GM06990 (cell line): ENCODE results near the gene ZNF415.

ENCODE experiments used
- DNase-seq: peaks from one replicate; pipeline ENCODE4 v3.0.0-alpha.2; 2011; ENCODE audit not compliant: insufficient read length; ENCODE audit errors: extremely low read depth
- H3K27me3 ChIP-seq: replicated peaks from 2 replicates; pipeline ENCODE4 v1.6.0; 2011; ENCODE audit warnings: low read length; ENCODE audit not compliant: control insufficient read depth, insufficient read depth
- H3K36me3 ChIP-seq: 2 replicates; pipeline ENCODE4 v1.5.1; 2011; ENCODE audit warnings: low read length; ENCODE audit not compliant: control insufficient read depth, insufficient read depth
- H3K4me3 ChIP-seq: replicated peaks from 2 replicates; pipeline ENCODE4 v1.5.1; 2011; ENCODE audit warnings: low read depth, mild to moderate bottlenecking, control low read depth, low read length
- TF ChIP-seq, protein P1 (sequence below): IDR thresholded peaks from 2 replicates; pipeline ENCODE4 v1.5.1; 2011; ENCODE audit warnings: low read length, control low read depth, mild to moderate bottlenecking, inconsistent platforms; ENCODE audit not compliant: insufficient read depth, poor library complexity, severe bottlenecking

The ZNF415 gene

DNA sequence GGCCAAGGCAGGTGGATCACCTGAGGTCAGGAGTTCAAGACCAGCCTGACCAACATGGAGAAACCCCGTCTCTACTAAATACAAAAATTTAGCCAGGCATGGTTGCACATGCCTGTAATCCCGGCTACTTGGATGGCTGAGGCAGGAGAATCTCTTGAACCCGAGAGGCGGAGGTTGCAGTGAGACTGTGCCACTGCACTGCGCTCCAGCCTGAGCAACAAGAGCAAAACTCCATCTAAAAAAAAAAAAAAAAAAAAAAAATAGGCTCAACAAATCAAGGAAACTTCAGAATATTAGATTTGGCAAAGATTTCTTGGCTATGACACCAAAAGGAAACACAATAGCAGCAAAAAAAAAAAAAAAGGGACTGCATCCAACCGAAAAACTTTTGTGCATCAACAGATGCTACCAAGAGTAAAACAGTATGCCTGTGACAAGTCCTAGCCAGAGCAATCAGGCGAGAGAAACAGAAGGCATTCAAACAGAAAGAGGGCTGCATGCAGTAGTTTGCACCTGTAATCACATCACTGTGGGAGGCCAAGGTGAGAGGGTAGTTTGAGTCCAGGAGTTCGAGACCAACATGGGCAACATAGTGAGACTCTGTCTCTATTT lies 53.3 kb downstream of the ZNF415 start:
- DNase-seq: no peak
- TF ChIP-seq, protein P1, sequence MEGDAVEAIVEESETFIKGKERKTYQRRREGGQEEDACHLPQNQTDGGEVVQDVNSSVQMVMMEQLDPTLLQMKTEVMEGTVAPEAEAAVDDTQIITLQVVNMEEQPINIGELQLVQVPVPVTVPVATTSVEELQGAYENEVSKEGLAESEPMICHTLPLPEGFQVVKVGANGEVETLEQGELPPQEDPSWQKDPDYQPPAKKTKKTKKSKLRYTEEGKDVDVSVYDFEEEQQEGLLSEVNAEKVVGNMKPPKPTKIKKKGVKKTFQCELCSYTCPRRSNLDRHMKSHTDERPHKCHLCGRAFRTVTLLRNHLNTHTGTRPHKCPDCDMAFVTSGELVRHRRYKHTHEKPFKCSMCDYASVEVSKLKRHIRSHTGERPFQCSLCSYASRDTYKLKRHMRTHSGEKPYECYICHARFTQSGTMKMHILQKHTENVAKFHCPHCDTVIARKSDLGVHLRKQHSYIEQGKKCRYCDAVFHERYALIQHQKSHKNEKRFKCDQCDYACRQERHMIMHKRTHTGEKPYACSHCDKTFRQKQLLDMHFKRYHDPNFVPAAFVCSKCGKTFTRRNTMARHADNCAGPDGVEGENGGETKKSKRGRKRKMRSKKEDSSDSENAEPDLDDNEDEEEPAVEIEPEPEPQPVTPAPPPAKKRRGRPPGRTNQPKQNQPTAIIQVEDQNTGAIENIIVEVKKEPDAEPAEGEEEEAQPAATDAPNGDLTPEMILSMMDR: no peak
- H3K36me3 ChIP-seq: peaks cover 18% of the 10 kb centered on the region

DNA sequence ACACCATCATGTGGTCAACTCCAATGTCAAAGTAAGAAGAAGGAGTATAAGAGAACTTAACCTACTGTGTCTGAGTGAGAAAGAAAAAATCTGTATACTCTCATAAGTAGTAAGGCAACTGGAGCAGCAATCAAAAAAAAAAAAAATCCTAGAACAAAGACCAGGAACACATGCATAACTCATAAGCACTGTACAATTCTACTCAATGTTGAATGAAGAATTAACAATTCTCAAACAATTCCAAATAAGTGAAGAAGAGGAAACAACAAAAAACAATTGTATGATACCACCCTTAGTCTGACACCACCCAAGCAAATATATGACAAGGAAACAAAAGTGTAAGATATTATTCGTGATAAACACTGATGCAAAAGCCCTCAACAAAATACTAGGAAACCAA lies 54.0 kb downstream of the ZNF415 start:
- TF ChIP-seq, protein P1: no peak
- H3K4me3 ChIP-seq: no peak overlapping the region
- DNase-seq: no peak
- H3K27me3 ChIP-seq: no peaks in the 10 kb centered on the region
- H3K36me3 ChIP-seq: peaks cover 14% of the 10 kb centered on the region

More for the DNA sequence above, 53.3 kb downstream of the ZNF415 start:
- no peaks in the 10 kb centered on the region for H3K27me3 ChIP-seq
- no peak overlapping the region for H3K4me3 ChIP-seq

DNA sequence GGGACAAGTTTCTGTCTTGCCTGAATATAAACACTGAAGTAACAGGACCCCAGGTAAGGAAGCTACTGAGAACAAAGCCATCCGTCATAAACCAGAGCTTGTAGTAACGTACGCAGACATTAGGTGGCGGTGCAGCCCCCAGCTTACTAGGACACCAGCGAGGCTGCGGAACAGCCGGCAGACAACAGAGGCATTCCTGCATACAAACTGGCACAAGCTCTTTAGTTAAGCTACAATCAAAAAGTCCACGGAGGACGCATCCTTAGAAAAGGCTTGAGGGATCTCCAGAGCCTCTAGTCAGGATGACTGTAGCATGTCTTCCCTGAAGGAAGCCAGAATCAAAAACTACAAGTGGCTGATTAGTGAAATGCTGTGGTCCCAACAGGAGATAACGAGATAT lies 55.7 kb downstream of the ZNF415 start:
- Histone ChIP-seq H3K36me3 (peaks cover 19% of the 10 kb centered on the region), H3K27me3 (no peaks in the 10 kb centered on the region), H3K4me3 (no peak overlapping the region)
- TF ChIP-seq, protein P1: no peak
- no peak for DNase-seq

DNA sequence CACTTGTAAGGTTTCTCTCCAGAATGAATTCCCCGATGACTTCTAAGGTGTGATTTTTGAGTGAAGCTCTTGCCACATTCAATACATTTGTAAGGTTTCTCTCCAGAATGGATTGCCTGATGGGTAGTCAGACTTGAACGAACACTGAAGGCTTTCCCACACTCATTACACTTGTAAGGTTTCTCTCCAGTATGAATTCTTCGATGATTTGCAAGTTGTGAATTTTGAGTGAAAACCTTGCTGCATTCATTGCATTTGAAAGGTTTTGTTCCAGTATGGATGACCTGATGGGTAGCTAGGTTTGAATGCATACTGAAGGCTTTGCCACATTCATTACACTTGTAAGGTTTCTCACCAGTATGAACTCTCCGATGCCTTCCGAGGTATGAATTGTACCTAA lies 63.9 kb downstream of the ZNF415 start:
- H3K36me3 ChIP-seq: peaks cover 13% of the 10 kb centered on the region
- DNase-seq: no peak
- TF ChIP-seq, protein P1: no peak

DNA sequence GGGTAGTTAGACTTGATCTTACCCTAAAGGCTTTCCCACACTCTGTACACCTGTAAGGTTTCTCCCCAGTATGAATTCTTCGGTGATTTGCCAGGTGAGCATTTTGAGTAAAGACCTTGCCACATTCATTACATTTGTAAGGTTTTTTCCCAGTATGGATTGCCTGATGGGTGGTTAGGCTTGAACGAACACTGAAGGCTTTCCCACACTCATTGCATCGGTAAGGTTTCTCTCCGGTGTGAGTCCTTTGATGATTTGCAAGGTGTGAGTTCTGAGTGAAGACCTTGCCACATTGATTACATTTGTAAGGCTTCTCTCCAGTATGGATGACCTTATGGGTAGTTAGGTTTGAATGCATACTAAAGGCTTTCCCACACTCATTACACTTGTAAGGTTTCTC lies 64.5 kb downstream of the ZNF415 start:
- H3K4me3 ChIP-seq: no peak overlapping the region
- TF ChIP-seq, protein P1: no peak
- peaks cover 9% of the 10 kb centered on the region for H3K36me3 ChIP-seq
- H3K27me3 ChIP-seq: no peaks in the 10 kb centered on the region
- no peak for DNase-seq

More for the DNA sequence above, 63.9 kb downstream of the ZNF415 start:
- H3K4me3 ChIP-seq: no peak overlapping the region
- no peaks in the 10 kb centered on the region for H3K27me3 ChIP-seq
